GM12878 (cell line): ENCODE measurements around the gene HHIPL1. TPM values are rescaled to one million over a fixed set of nuclear protein-coding genes. Genes with fewer than 3 reads are reported as not detected.

ENCODE experiments used
- ATAC-seq: fragments of 200-7000 bp; cut with Tn5 transposase; 3 replicates; pipeline ENCODE4 v1.9.1; 2020; ENCODE audit warnings: mild to moderate bottlenecking, moderate library complexity
- BruUV-seq: library from RNA; stranded (reverse); fragments of 400-500 nt; replicated peaks from 2 replicates; lab custom pipeline; 2021; lab: Mats Ljungman, UMichigan
- CTCF ChIA-PET: fragments of 300-600 bp; sonication (Branson Sonifier 250); formaldehyde crosslinking; extraction: SDS; loops from one replicate; lab custom pipeline; 2021; ENCODE audit warnings: inconsistent platforms; lab: Yijun Ruan, JAX
- POLR2A ChIA-PET: fragments of 350-600 bp; formaldehyde crosslinking; extraction: SDS; loops from one replicate; lab custom pipeline; 2021; ENCODE audit warnings: inconsistent platforms; lab: Charles Lee
- RAD21 ChIA-PET: fragments of 300-600 bp; sonication (Branson Sonifier 250); formaldehyde crosslinking; loops from one replicate; lab custom pipeline; 2023; ENCODE audit warnings: antibody characterized with exemption; ENCODE audit not compliant: unreplicated experiment; lab: Charles Lee
- SMC1A ChIA-PET: fragments of 300-600 bp; sonication (Branson Sonifier 250); formaldehyde crosslinking; loops from one replicate; lab custom pipeline; 2023; ENCODE audit not compliant: unreplicated experiment, uncharacterized antibody; lab: Charles Lee
- DNase-seq: peaks from one replicate; pipeline ENCODE4 v3.0.0-alpha.2; 2011; ENCODE audit warnings: low read depth, low spot score
- FAIRE-seq: peaks from 3 replicates; lab custom pipeline; 2011; peaks lifted over from hg19 to GRCh38; lab: Jason Lieb, UNC
- H2AFZ ChIP-seq: 2 replicates; pipeline ENCODE4 v1.6.0; 2011; ENCODE audit warnings: low read depth, low read length, control low read depth; ENCODE audit not compliant: control insufficient read depth
- H3K27ac ChIP-seq: 2 replicates; pipeline ENCODE4 v1.5.1; 2011; ENCODE audit warnings: control low read depth; ENCODE audit not compliant: control insufficient read depth, insufficient read depth
- H3K27me3 ChIP-seq, 2 experiments: replicated peaks in 1 of 2; 2 replicates each; pipeline versions ENCODE4 v1.6.0 to v1.6.1; 2011; ENCODE audit warnings: low read length in 1 of 2; ENCODE audit not compliant: control insufficient read depth in 2 of 2, insufficient read depth in 2 of 2
- H3K36me3 ChIP-seq, 2 experiments: 2 replicates each; pipeline ENCODE4 v1.5.1; 2011; ENCODE audit warnings: low read length in 1 of 2; ENCODE audit not compliant: control insufficient read depth in 2 of 2, insufficient read depth in 2 of 2
- H3K4me1 ChIP-seq: 2 replicates; pipeline ENCODE4 v1.6.1; 2011; ENCODE audit warnings: mild to moderate bottlenecking, low read length, moderate library complexity, mixed read lengths; ENCODE audit not compliant: control insufficient read depth, insufficient read depth
- H3K4me2 ChIP-seq: 2 replicates; pipeline ENCODE4 v1.6.0; 2011; ENCODE audit warnings: control low read depth; ENCODE audit not compliant: control insufficient read depth, insufficient read depth
- H3K4me3 ChIP-seq: fragments of 200-600 bp; sonication (generic); 2 replicates; pipeline ENCODE4 v1.5.1; 2016
- H3K79me2 ChIP-seq: 2 replicates; pipeline ENCODE4 v1.6.0; 2011; ENCODE audit warnings: low read length; ENCODE audit not compliant: control insufficient read depth, insufficient read depth
- H3K9ac ChIP-seq: 2 replicates; pipeline ENCODE4 v1.8.0; 2011; ENCODE audit warnings: low read length, control low read depth, mixed read lengths; ENCODE audit not compliant: control insufficient read depth, insufficient read depth
- H3K9me3 ChIP-seq: replicated peaks from 3 replicates; pipeline ENCODE4 v1.5.1; 2011; ENCODE audit warnings: mild to moderate bottlenecking, low read length; ENCODE audit not compliant: control insufficient read depth, insufficient read depth
- H4K20me1 ChIP-seq: 2 replicates; pipeline ENCODE4 v1.6.0; 2011; ENCODE audit not compliant: control insufficient read depth, insufficient read depth
- CREM ChIP-seq: IDR thresholded peaks from 2 replicates; pipeline ENCODE4 v1.6.1; 2014; ENCODE audit warnings: antibody characterized with exemption, low read depth
- GATAD2B ChIP-seq: fragments of 450-650 bp; conservative IDR thresholded peaks from 2 replicates; pipeline ENCODE4 v1.6.1; 2017; ENCODE audit warnings: low read depth, mild to moderate bottlenecking, moderate library complexity
- HCFC1 ChIP-seq: fragments of 150-350 bp; IDR thresholded peaks from 2 replicates; pipeline ENCODE4 v1.6.1; 2014; ENCODE audit warnings: low read length
- MEF2B ChIP-seq: fragments of 450-650 bp; IDR thresholded peaks from 2 replicates; pipeline ENCODE4 v1.6.1; 2018; ENCODE audit warnings: mild to moderate bottlenecking, moderate library complexity; ENCODE audit not compliant: partially characterized antibody, poor library complexity, severe bottlenecking
- NFIC ChIP-seq: IDR thresholded peaks from 2 replicates; pipeline ENCODE4 v1.6.1; 2012; ENCODE audit warnings: low read depth, mild to moderate bottlenecking, inconsistent platforms, low read length, moderate library complexity
- PAX5 ChIP-seq: IDR thresholded peaks from 2 replicates; pipeline ENCODE4 v1.6.1; 2011; ENCODE audit warnings: low read depth, low read length, borderline replicate concordance
- RBBP5 ChIP-seq: fragments of 200-600 bp; sonication (generic); conservative IDR thresholded peaks from 2 replicates; pipeline ENCODE4 v1.6.1; 2016
- SMARCA5 ChIP-seq: fragments of 450-650 bp; IDR thresholded peaks from 2 replicates; pipeline ENCODE4 v1.6.1; 2017; ENCODE audit warnings: mild to moderate bottlenecking
- TCF12 ChIP-seq: IDR thresholded peaks from 2 replicates; pipeline ENCODE4 v1.6.1; 2011; ENCODE audit warnings: low read depth, mild to moderate bottlenecking, low read length
- ZSCAN29 ChIP-seq: fragments of 450-650 bp; IDR thresholded peaks from 2 replicates; pipeline ENCODE4 v1.6.1; 2017; ENCODE audit warnings: mild to moderate bottlenecking, moderate library complexity
- WGBS: methylation state at CpG from one replicate; pipeline ENCODE4 v1.1.6; 2016; ENCODE audit warnings: low lambda C conversion rate; ENCODE audit not compliant: insufficient replicate concordance, insufficient coverage; ENCODE audit errors: missing lambda C conversion rate; 5-methylcytosine and 5-hydroxymethylcytosine counted together
- in situ Hi-C: fragments of 300-500 bp; cut with MboI; formaldehyde crosslinking; loops from 9 replicates; pipeline ENCODE4 v1.14.3; 2018; ENCODE audit warnings: mixed read lengths
- intact Hi-C: fragments of 100-400 bp; cut with micrococcal nuclease; formaldehyde crosslinking; loops from one replicate; pipeline ENCODE4 v1.14.2; 2022; ENCODE audit not compliant: unreplicated experiment
- polyA plus RNA-seq, 11 experiments: library from polyadenylated mRNA; depleted of rRNA in 4 of 11; unstranded in 6 of 11; stranded (reverse) in 5 of 11; fragments of >200 nt; fragmentation: Nextera tagmentation in 4 of 11; fragmentation: Illumina TruSeq in 1 of 11; extraction: Ambion mirVana in 4 of 11; extraction: Trizol in 1 of 11; gene quantifications; 1 replicate in 1 of 11; 2 replicates in 10 of 11; pipeline versions ENCODE4 v1.2.1 to v1.2.3, GENCODE V29; 2011 to 2016; ENCODE audit warnings: inconsistent platforms in 2 of 11, missing spikeins in 2 of 11, low read depth in 1 of 11
- total RNA-seq, 4 experiments: library from RNA; depleted of rRNA in 3 of 4; stranded (reverse); fragments of >200 nt in 3 of 4; fragmentation: Illumina TruSeq in 1 of 4; extraction: Trizol in 1 of 4; gene quantifications; 2 replicates each; pipeline versions ENCODE4 v1.2.1 to v1.2.3, GENCODE V29; 2013 to 2021
- TF ChIP-seq, protein P1 (sequence below): fragments of 450-650 bp; IDR thresholded peaks from 2 replicates; pipeline ENCODE4 v1.6.1; 2017; ENCODE audit warnings: borderline replicate concordance
- TF ChIP-seq, protein P2 (sequence below): fragments of 450-650 bp; IDR thresholded peaks from 2 replicates; pipeline ENCODE4 v1.6.1; 2017; ENCODE audit warnings: antibody characterized with exemption, mild to moderate bottlenecking, moderate library complexity

Gene HHIPL1
- total and polyA plus RNA-seq, 10 of the 15 experiments (the other 5 are each of a cell fraction or from before 2014, with no cell fraction given): 0.09 TPM; not detected in 9

DNA sequence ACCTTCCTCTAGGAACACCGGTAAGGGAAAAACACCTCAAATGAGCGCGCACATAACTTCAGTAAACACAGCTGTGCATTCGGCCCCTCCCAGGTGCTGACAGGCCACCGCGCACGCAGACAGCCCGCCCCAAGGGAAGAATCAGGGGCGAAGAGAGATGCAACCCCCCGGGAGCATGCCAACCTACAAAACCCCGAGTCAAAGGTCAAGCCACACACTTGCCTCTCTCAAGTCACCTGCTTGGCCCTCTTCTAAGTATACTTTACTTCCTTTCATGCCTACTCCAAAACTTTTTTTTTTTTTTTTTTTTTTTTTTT lies 36.9 kb downstream of the HHIPL1 start:
- no peak for DNase-seq

More for the DNA sequence above, 36.9 kb downstream of the HHIPL1 start:
- ChIA-PET RAD21 (no interaction called here), POLR2A (no interaction called here), CTCF (interaction anchor here (1.4 kb wide), 1 partner anchor 217 kb away, joined by 3 read pairs; no protein-coding TSS in a partner anchor), SMC1A (interaction anchor here (1.1 kb wide), 1 partner anchor 204 kb away, joined by 3 read pairs; no protein-coding TSS in a partner anchor)
- Histone ChIP-seq H3K4me2 (no peak overlapping the region), H3K4me1 (peaks cover 4% of the 10 kb centered on the region), H3K4me3 (no peak overlapping the region), H3K27ac (no peak overlapping the region), H3K27me3 (peaks cover 0 to 2% of the 10 kb centered on the region in 2 experiments; a peak in 2 of 4 replicates), H3K79me2 (no peaks in the 10 kb centered on the region), H4K20me1 (no peaks in the 10 kb centered on the region), H2AFZ (no peak overlapping the region), H3K36me3 (no peaks in the 10 kb centered on the region), H3K9ac (no peak overlapping the region), H3K9me3 (peaks cover 2% of the 10 kb centered on the region; the same call in 1 of the 3 replicates)
- no peak for FAIRE-seq
- no peak for TF ChIP-seq GATAD2B
- TF ChIP-seq SMARCA5: no peak
- TF ChIP-seq PAX5: no peak
- no peak for TF ChIP-seq NFIC
- no peak for TF ChIP-seq ZSCAN29
- TF ChIP-seq, protein P1, sequence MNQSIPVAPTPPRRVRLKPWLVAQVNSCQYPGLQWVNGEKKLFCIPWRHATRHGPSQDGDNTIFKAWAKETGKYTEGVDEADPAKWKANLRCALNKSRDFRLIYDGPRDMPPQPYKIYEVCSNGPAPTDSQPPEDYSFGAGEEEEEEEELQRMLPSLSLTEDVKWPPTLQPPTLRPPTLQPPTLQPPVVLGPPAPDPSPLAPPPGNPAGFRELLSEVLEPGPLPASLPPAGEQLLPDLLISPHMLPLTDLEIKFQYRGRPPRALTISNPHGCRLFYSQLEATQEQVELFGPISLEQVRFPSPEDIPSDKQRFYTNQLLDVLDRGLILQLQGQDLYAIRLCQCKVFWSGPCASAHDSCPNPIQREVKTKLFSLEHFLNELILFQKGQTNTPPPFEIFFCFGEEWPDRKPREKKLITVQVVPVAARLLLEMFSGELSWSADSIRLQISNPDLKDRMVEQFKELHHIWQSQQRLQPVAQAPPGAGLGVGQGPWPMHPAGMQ: no peak
- TF ChIP-seq TCF12: no peak
- TF ChIP-seq, protein P2, sequence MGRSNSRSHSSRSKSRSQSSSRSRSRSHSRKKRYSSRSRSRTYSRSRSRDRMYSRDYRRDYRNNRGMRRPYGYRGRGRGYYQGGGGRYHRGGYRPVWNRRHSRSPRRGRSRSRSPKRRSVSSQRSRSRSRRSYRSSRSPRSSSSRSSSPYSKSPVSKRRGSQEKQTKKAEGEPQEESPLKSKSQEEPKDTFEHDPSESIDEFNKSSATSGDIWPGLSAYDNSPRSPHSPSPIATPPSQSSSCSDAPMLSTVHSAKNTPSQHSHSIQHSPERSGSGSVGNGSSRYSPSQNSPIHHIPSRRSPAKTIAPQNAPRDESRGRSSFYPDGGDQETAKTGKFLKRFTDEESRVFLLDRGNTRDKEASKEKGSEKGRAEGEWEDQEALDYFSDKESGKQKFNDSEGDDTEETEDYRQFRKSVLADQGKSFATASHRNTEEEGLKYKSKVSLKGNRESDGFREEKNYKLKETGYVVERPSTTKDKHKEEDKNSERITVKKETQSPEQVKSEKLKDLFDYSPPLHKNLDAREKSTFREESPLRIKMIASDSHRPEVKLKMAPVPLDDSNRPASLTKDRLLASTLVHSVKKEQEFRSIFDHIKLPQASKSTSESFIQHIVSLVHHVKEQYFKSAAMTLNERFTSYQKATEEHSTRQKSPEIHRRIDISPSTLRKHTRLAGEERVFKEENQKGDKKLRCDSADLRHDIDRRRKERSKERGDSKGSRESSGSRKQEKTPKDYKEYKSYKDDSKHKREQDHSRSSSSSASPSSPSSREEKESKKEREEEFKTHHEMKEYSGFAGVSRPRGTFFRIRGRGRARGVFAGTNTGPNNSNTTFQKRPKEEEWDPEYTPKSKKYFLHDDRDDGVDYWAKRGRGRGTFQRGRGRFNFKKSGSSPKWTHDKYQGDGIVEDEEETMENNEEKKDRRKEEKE: no peak
- TF ChIP-seq MEF2B: no peak
- TF ChIP-seq HCFC1: no peak
- TF ChIP-seq CREM: no peak
- TF ChIP-seq RBBP5: no peak
- 73% methylated on average over 11 of the region's 11 CpGs for WGBS
- no TSS peak for BruUV-seq
- no peak for ATAC-seq
- in situ Hi-C loops (loop anchor here (5.0 kb wide), 1 partner anchor 201 kb away; no protein-coding TSS in a partner anchor), intact Hi-C loops (loop anchor here (2.0 kb wide), 1 partner anchor 111 kb away; the partner anchor contains the start of gene EML1)
